ENCODE data around the gene HCFC1R1.

GRCh38 chr16:3049921-3050481, 26.3 kb upstream of the HCFC1R1 start:
- no peak for TF ChIP-seq MYC (IDR thresholded peaks at IDR 0.05; ENCODE audit: low read depth, low read length)
- TF ChIP-seq, protein P1, sequence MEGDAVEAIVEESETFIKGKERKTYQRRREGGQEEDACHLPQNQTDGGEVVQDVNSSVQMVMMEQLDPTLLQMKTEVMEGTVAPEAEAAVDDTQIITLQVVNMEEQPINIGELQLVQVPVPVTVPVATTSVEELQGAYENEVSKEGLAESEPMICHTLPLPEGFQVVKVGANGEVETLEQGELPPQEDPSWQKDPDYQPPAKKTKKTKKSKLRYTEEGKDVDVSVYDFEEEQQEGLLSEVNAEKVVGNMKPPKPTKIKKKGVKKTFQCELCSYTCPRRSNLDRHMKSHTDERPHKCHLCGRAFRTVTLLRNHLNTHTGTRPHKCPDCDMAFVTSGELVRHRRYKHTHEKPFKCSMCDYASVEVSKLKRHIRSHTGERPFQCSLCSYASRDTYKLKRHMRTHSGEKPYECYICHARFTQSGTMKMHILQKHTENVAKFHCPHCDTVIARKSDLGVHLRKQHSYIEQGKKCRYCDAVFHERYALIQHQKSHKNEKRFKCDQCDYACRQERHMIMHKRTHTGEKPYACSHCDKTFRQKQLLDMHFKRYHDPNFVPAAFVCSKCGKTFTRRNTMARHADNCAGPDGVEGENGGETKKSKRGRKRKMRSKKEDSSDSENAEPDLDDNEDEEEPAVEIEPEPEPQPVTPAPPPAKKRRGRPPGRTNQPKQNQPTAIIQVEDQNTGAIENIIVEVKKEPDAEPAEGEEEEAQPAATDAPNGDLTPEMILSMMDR (IDR thresholded peaks at IDR 0.05; ENCODE audit: low read depth, low read length) = no peak

All from NB4 (cell line).